ENCODE data around the gene DQX1. TPM values are rescaled to one million over a fixed set of nuclear protein-coding genes. Genes with fewer than 3 reads are reported as not detected.

DQX1 gene
- polyA plus RNA-seq, 1 donor from 2014 or later: 0.59 TPM

DNA sequence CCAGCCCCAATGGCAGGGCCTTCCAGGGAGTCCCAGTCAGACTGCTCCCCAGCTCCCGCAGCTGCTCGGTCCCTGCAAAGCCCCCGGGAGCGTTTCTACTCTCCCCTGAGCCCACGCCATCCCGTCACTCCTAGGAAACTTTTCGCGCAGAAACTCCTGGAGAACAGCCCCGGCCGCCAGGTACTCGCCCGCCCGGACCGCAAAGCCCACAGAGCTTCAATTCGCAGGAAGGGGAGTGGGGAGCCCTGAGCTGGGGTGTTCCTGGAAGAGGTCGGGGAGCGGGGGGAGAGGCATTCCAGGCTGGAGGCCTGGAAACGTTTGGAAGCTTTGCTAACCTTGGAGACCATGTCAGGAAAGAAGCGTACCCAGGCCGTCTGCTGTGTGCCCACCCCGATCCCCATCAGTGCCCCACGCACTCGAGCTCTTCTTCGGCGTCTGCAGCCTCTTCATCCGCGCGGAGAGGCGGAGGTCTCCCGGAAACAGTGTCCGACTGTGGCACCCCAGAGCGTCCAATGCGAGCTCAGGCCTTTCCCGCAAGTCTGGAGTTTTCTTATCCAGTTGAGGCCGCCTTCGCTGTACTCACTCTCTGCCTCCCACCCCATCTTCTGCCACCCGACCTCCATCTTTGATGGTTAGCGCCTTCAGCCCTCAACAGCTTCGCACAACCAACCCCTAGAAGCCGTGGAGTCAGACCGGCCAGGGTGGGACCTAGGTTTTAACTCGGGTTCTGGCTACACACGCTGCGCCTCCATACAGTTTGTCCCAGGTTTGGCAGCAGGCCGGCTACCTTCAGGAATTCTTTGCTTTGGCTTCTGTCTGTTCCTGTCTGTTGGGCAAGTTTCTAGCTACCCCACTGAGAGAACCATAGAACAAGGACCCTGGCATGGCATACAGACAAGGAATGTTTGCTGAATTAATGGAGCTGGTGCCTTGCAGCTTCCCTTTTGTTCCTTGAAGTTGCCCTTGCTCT lies 22.2 kb downstream of the DQX1 start:
- H4K20me1 ChIP-seq (ENCODE audit: insufficient read depth): no peaks in the 10 kb centered on the region
- H3K9ac ChIP-seq (ENCODE audit: low read length): no peak overlapping the region
- peaks cover 6% of the 10 kb centered on the region for H3K79me2 ChIP-seq (replicated peaks; ENCODE audit: insufficient read depth, low read length)
- TF ChIP-seq RAD21 (conservative IDR thresholded peaks at IDR 0.05) (no peak), POLR2AphosphoS5 (IDR thresholded peaks at IDR 0.05) (no peak), EP300 (conservative IDR thresholded peaks at IDR 0.05; ENCODE audit: poor library complexity, severe bottlenecking) (no peak), MXI1 (conservative IDR thresholded peaks at IDR 0.05; ENCODE audit: poor library complexity, severe bottlenecking) (no peak)
- TF ChIP-seq, protein P1, sequence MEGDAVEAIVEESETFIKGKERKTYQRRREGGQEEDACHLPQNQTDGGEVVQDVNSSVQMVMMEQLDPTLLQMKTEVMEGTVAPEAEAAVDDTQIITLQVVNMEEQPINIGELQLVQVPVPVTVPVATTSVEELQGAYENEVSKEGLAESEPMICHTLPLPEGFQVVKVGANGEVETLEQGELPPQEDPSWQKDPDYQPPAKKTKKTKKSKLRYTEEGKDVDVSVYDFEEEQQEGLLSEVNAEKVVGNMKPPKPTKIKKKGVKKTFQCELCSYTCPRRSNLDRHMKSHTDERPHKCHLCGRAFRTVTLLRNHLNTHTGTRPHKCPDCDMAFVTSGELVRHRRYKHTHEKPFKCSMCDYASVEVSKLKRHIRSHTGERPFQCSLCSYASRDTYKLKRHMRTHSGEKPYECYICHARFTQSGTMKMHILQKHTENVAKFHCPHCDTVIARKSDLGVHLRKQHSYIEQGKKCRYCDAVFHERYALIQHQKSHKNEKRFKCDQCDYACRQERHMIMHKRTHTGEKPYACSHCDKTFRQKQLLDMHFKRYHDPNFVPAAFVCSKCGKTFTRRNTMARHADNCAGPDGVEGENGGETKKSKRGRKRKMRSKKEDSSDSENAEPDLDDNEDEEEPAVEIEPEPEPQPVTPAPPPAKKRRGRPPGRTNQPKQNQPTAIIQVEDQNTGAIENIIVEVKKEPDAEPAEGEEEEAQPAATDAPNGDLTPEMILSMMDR (IDR thresholded peaks at IDR 0.05; ENCODE audit: poor library complexity, severe bottlenecking): no peak
- TF ChIP-seq, protein P2, sequence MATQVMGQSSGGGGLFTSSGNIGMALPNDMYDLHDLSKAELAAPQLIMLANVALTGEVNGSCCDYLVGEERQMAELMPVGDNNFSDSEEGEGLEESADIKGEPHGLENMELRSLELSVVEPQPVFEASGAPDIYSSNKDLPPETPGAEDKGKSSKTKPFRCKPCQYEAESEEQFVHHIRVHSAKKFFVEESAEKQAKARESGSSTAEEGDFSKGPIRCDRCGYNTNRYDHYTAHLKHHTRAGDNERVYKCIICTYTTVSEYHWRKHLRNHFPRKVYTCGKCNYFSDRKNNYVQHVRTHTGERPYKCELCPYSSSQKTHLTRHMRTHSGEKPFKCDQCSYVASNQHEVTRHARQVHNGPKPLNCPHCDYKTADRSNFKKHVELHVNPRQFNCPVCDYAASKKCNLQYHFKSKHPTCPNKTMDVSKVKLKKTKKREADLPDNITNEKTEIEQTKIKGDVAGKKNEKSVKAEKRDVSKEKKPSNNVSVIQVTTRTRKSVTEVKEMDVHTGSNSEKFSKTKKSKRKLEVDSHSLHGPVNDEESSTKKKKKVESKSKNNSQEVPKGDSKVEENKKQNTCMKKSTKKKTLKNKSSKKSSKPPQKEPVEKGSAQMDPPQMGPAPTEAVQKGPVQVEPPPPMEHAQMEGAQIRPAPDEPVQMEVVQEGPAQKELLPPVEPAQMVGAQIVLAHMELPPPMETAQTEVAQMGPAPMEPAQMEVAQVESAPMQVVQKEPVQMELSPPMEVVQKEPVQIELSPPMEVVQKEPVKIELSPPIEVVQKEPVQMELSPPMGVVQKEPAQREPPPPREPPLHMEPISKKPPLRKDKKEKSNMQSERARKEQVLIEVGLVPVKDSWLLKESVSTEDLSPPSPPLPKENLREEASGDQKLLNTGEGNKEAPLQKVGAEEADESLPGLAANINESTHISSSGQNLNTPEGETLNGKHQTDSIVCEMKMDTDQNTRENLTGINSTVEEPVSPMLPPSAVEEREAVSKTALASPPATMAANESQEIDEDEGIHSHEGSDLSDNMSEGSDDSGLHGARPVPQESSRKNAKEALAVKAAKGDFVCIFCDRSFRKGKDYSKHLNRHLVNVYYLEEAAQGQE (IDR thresholded peaks at IDR 0.05; ENCODE audit: borderline replicate concordance): no peak
- H3K9me2 ChIP-seq (ENCODE audit: insufficient read depth, low read length): no peaks in the 10 kb centered on the region
- H3K4me2 ChIP-seq (ENCODE audit: low read length): no peak overlapping the region
- peaks cover 3% of the 10 kb centered on the region for H3F3A ChIP-seq (ENCODE audit: insufficient read depth, low read length, poor library complexity, severe bottlenecking)
- peaks cover 77% of the 10 kb centered on the region for H3K27me3 ChIP-seq (ENCODE audit: insufficient read depth, low read depth, low read length)
- H2AFZ ChIP-seq (ENCODE audit: low read depth, low read length): no peak overlapping the region
- H3K9me3 ChIP-seq (ENCODE audit: low read length): no peaks in the 10 kb centered on the region
- peaks cover 7% of the 10 kb centered on the region for H3K36me3 ChIP-seq (ENCODE audit: insufficient read depth, low read length)
- H3K27ac ChIP-seq (ENCODE audit: low read length): no peak overlapping the region
- H3K4me3 ChIP-seq (ENCODE audit: low read length): peak overlapping the region; percentile 30

DNA sequence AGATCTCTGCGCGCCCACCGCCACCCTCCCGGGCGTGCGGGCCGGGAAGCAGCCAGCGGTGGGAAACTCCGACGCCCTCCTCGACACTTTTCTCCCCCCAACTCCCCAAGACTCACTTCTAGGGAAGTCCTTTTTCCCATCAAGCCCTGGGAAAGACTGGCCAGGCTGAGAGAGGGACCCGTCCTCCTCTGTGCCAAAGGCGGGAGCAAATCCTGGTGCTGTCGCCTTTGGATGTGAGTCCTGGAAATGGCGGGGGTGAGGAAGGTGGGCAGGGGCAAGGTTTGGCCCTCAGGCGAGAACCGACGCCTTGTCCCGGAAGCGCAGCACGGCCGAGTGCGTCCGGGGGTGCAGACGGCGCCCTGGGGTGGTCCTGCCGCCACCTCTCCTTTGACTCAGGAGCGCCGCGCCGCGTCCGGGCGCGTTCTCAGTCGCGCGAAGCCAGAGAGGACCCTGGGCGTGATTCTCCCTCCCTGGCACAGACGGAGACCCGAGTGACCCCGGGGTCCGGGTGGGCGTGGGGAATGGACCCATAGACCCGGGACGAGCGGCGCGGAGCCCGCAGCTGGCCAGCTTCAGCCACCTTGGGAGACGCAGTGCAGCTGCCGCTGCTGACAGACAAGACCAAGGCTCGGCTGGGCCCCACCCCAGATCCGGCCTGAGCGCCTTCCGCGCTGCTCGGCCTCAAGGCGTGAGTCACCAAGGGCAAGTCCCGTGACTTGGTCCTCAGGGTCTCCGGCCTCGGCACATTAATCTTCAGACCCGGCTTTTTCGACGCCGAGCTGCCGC lies 23.1 kb downstream of the DQX1 start:
- H3K36me3 ChIP-seq (ENCODE audit: insufficient read depth, low read length): peaks cover 7% of the 10 kb centered on the region
- H3K9ac ChIP-seq (ENCODE audit: low read length): no peak overlapping the region
- peaks cover 80% of the 10 kb centered on the region for H3K27me3 ChIP-seq (ENCODE audit: insufficient read depth, low read depth, low read length)
- H3K4me3 ChIP-seq (ENCODE audit: low read length): peak overlapping the region; percentile 30
- peaks cover 6% of the 10 kb centered on the region for H3K79me2 ChIP-seq (replicated peaks; ENCODE audit: insufficient read depth, low read length)
- TF ChIP-seq, protein P1 (IDR thresholded peaks at IDR 0.05; ENCODE audit: poor library complexity, severe bottlenecking): peak; percentile 33
- no peak for TF ChIP-seq TAF1 (IDR thresholded peaks at IDR 0.05; ENCODE audit: low read depth)
- TF ChIP-seq SMC3 (conservative IDR thresholded peaks at IDR 0.05; ENCODE audit: poor library complexity): no peak
- TF ChIP-seq RAD21 (conservative IDR thresholded peaks at IDR 0.05): no peak
- peak; percentile 46 for TF ChIP-seq EZH2 (IDR thresholded peaks at IDR 0.05; ENCODE audit: borderline replicate concordance, insufficient read depth, low read length, poor library complexity, severe bottlenecking)
- H3K9me3 ChIP-seq (ENCODE audit: low read length): no peaks in the 10 kb centered on the region
- no peak overlapping the region for H2AFZ ChIP-seq (ENCODE audit: low read depth, low read length)
- H3K4me2 ChIP-seq (ENCODE audit: low read length): no peak overlapping the region
- no peaks in the 10 kb centered on the region for H3K9me2 ChIP-seq (ENCODE audit: insufficient read depth, low read length)
- H3F3A ChIP-seq (ENCODE audit: insufficient read depth, low read length, poor library complexity, severe bottlenecking): no peaks in the 10 kb centered on the region
- no peaks in the 10 kb centered on the region for H4K20me1 ChIP-seq (ENCODE audit: insufficient read depth)
- H3K27ac ChIP-seq (ENCODE audit: low read length): no peak overlapping the region
